Neural progenitor cell (in vitro differentiated cells): ENCODE results near the gene MPC1L.

Experiments used
- CTCF ChIP-seq: fragments of 200-600 bp; sonication (generic); IDR thresholded peaks from 2 replicates; pipeline ENCODE4 v1.5.1; 2017; ENCODE audit warnings: antibody characterized with exemption, mild to moderate bottlenecking
- EZH2 ChIP-seq: fragments of 200-600 bp; sonication (generic); IDR thresholded peaks from 2 replicates; pipeline ENCODE4 v1.6.1; 2017; ENCODE audit warnings: antibody characterized with exemption, mild to moderate bottlenecking, moderate library complexity
- EZH2phosphoT487 ChIP-seq: fragments of 200-600 bp; sonication (generic); IDR thresholded peaks from 2 replicates; pipeline ENCODE4 v1.6.1; 2017; ENCODE audit warnings: antibody characterized with exemption

DNA sequence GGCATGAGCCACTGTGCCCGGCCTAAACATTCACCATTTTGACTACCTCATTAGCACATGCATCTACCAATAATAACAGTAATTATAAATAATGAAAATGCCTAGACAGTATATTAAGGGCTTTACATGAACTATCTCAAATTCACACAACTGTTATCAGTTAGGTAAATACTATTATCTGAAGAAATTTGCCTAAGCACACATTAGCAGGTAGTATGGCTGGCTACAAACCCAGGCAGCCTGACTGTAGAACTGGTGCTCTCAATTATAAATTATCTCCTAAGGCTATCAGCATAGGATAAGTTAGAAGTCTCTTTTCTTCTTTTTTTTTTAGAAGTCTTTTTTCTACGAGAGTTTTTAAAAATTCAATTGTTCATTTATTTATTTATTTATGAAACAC, 38.3 kb downstream of the MPC1L start:
- TF ChIP-seq CTCF (no peak), EZH2 (no peak), EZH2phosphoT487 (no peak)
